IPS-18c (cell line): ENCODE results near the gene PRKAR1B.

Experiments
- H3K4me3 ChIP-seq: 2 replicates; pipeline ENCODE4 v1.7.0; 2013; ENCODE audit warnings: low read depth, mild to moderate bottlenecking, low read length, moderate library complexity; ENCODE audit not compliant: insufficient read depth
- H3K9me3 ChIP-seq: one replicate; pipeline ENCODE4 v1.6.1; 2013; ENCODE audit warnings: mild to moderate bottlenecking, low read length, moderate library complexity; ENCODE audit not compliant: control insufficient read depth, insufficient read depth

The PRKAR1B gene

GRCh38 chr7:519484-520390 lies 207.3 kb downstream of the PRKAR1B start, which contains the start of gene PDGFA:
TSS of gene PDGFA (minus strand) at chr7:519846. CDS start at chr7:519001, 845 bp downstream.
- H3K9me3 ChIP-seq = no peaks in the 10 kb centered on the region
- H3K4me3 ChIP-seq = peak within 1 kb of the TSS; percentile 77

- Histone ChIP-seq H3K9me3 (no peaks in the 10 kb centered on the region), H3K4me3 (peak overlapping the region; percentile 77)
These were observed 208.2 kb downstream of the PRKAR1B start for GRCh38 chr7:518630-519483.

- no peaks in the 10 kb centered on the region for H3K9me3 ChIP-seq
These were observed 209.1 kb downstream of the PRKAR1B start for GRCh38 chr7:517774-518629.

GRCh38 chr7:516606-517456 lies 210.2 kb downstream of the PRKAR1B start:
- H3K9me3 ChIP-seq = no peaks in the 10 kb centered on the region
- H3K4me3 ChIP-seq = peak overlapping the region; percentile 64

More at GRCh38 chr7:517774-518629, 209.1 kb downstream of the PRKAR1B start:
- H3K4me3 ChIP-seq = peak overlapping the region; percentile 77

GRCh38 chr7:516216-516605 lies 210.9 kb downstream of the PRKAR1B start:
- Histone ChIP-seq H3K9me3 (no peaks in the 10 kb centered on the region), H3K4me3 (peak overlapping the region; percentile 64)

GRCh38 chr7:515628-516027 lies 211.5 kb downstream of the PRKAR1B start:
- no peaks in the 10 kb centered on the region for H3K9me3 ChIP-seq
- H3K4me3 ChIP-seq = peak overlapping the region; percentile 64

- no peaks in the 10 kb centered on the region for H3K9me3 ChIP-seq
- H3K4me3 ChIP-seq = peak overlapping the region; percentile 9; the same call in 1 of the 2 replicates
These were observed 212.2 kb downstream of the PRKAR1B start for GRCh38 chr7:514651-515598.

GRCh38 chr7:514242-514641 lies 212.8 kb downstream of the PRKAR1B start:
- H3K4me3 ChIP-seq = 0 out of 2 replicates have a peak overlapping the region, but pooled peaks have one; percentile 9
- no peaks in the 10 kb centered on the region for H3K9me3 ChIP-seq

GRCh38 chr7:513521-514166 lies 213.4 kb downstream of the PRKAR1B start:
- Histone ChIP-seq H3K9me3 (no peaks in the 10 kb centered on the region), H3K4me3 (no peak overlapping the region)

GRCh38 chr7:512541-513311 lies 214.4 kb downstream of the PRKAR1B start:
- no peaks in the 10 kb centered on the region for H3K9me3 ChIP-seq
- no peak overlapping the region for H3K4me3 ChIP-seq

- Histone ChIP-seq H3K9me3 (no peaks in the 10 kb centered on the region), H3K4me3 (no peak overlapping the region)
These were observed 215.0 kb downstream of the PRKAR1B start for GRCh38 chr7:512146-512510.

- Histone ChIP-seq H3K4me3 (no peak overlapping the region), H3K9me3 (no peaks in the 10 kb centered on the region)
These were observed 215.5 kb downstream of the PRKAR1B start for GRCh38 chr7:511476-512145.

- no peak overlapping the region for H3K4me3 ChIP-seq
These were observed 216.2 kb downstream of the PRKAR1B start for GRCh38 chr7:510782-511281.

GRCh38 chr7:510131-510481 lies 217.0 kb downstream of the PRKAR1B start:
- H3K4me3 ChIP-seq = no peak overlapping the region

More at GRCh38 chr7:510782-511281, 216.2 kb downstream of the PRKAR1B start:
- H3K9me3 ChIP-seq = no peaks in the 10 kb centered on the region

More at GRCh38 chr7:510131-510481, 217.0 kb downstream of the PRKAR1B start:
- no peaks in the 10 kb centered on the region for H3K9me3 ChIP-seq
